HG03439 (cell line): Measurements from ENCODE around the gene SSC5D.

Experiments used
- ATAC-seq: cut with Tn5 transposase; IDR thresholded peaks from one replicate; pipeline ENCODE4 v1.9.1; 2021; ENCODE audit warnings: mild to moderate bottlenecking, moderate library complexity; ENCODE audit not compliant: unreplicated experiment

Gene SSC5D

GRCh38 chr19:55472463-55472862, 15.8 kb upstream of the SSC5D start:
- no peak for ATAC-seq

GRCh38 chr19:55473225-55474012, 14.8 kb upstream of the SSC5D start:
- ATAC-seq, result no peak

DNA sequence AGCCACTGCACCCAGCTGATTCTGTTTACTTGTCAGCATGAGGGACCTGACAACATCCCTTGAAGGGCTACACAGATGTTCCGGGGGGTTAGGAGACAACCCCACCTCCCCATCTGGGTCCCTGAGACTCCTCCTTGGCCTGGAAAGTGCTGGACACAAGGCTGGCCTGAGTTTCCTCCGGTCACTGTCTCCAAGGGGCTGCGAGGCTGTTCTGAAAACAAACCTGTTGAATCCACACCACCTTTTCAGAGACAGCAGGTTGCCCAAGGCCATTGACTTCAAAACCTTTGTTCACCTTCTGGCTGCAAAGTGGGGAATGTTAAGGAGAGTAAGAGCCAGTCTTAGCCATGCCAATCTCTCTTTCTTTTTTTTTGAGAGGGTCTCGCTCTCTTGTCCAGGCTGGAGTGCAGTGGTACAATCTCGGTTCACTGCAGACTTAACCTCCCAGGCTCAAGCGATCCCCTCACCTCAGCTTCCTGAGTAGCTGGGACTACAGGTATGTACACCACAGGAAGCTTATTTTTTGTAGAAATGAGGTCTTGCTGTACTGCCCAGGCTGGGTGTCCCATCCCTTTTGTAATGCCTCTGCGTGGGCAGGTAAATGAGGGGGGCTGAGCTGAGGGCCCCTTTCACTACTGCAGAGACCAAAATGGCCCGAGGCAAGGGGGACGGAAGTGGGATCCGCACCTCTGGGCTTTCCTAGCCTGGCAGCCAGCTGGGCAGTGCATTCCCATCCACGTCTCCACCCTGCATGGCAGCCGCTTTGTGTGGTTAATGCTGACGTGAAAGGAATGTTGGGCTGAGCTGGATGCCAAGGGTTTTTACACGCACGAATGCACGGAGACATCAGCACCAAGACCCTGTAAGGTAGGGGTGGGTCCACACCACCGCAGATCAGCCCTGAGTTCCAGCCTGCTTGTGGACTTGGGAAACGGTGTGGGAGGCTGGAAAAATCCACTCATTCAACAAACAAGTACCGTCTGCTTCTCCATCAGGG, 13.7 kb upstream of the SSC5D start:
- ATAC-seq, result no peak

- peak; percentile 90 for ATAC-seq
These were observed 12.0 kb upstream of the SSC5D start, which contains the start of gene ZNF628 for GRCh38 chr19:55476100-55476775. Gene ZNF628 (plus strand): TSS chr19:55476617. CDS start chr19:55479911, 3,294 bp downstream.

GRCh38 chr19:55477905-55478304, 10.3 kb upstream of the SSC5D start:
- ATAC-seq, result no peak

DNA sequence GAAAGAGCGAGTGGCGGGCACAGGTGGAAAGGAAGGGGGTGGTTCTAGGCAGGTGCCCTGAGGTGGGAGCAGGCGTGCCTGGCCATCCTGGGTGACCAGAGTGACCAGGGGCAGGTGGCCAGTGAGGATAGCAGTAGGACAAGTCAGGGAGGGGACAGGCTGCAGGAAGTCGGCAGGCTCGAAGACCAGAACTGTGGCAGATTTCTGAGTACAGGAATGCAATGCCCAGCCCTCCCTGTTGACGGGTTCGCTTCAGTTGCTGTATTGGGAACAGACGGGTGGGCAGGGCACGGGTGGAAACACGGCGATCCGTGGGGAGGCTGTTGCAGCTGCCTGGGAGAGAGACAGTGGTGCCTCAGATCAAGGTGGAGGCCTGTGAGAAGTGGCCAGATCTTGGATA, 9.9 kb upstream of the SSC5D start:
- no peak for ATAC-seq

- no peak for ATAC-seq
These were observed 9.2 kb upstream of the SSC5D start for GRCh38 chr19:55479045-55479444.

DNA sequence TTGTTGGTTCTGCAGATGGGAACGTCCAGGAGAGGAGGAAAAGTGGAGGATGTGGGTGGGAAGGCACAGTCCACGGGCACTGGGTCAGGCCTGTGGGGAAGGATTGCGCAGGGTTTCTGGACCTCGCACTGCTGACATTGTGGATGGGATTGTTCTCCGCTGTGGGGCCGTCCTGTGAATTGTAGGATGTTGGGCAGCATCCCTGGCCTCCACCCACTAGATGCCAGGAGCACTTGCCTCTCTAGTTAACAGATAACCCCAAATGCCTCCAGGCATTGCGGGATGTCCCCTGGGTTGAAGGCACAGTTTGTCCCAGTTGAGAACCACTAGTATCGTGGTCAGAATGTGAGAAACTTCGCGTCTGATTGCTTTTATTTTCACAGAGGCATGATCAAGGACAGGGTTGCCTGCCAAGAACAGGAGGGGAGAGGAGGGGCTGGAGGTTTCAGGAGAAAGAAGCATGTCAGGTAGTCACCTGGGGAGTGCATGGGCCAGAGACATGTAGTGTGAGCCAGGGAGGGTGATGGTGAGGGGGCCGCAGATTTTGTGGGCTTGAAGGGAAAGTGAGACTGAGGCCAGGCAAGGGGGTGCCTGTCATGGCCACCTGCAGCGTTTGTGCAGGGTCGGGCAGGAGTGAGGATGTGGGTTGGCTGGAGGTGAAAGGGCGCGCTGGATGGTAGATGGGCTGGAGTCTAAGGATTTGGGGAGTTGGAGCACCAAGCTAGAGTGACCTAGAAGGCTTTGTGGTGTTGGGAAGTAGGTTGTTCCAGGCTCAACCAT, 8.6 kb upstream of the SSC5D start:
- no peak for ATAC-seq

DNA sequence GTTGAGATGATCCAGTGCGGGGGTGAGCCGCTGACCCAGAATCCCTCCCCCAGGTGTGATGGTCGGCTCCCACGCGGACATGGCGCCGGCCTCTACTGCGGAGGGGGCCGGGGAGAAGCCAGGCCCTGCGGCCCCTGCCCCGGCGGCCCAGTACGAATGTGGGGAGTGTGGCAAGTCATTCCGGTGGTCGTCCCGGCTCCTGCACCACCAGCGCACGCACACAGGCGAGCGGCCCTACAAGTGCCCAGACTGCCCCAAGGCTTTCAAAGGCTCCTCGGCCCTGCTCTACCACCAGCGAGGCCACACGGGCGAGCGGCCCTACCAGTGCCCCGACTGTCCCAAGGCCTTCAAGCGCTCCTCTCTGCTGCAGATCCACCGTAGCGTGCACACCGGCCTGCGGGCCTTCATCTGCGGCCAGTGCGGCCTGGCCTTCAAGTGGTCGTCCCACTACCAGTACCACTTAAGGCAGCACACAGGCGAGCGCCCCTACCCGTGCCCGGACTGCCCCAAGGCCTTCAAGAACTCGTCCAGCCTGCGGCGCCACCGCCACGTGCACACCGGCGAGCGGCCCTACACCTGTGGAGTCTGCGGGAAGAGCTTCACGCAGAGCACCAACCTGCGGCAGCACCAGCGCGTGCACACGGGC, 7.0 kb upstream of the SSC5D start:
- ATAC-seq, result no peak

DNA sequence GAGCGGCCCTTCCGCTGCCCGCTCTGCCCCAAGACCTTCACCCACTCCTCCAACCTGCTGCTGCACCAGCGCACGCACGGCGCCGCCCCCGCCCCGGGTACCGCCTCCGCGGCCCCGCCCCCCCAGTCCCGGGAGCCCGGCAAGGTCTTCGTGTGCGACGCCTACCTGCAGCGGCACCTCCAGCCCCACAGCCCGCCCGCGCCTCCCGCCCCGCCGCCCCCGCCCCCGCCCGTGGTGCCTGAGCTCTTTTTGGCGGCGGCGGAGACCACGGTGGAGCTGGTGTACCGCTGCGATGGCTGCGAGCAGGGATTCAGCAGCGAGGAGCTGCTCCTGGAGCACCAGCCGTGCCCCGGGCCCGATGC, 6.5 kb upstream of the SSC5D start:
- ATAC-seq, result no peak

GRCh38 chr19:55482156-55482961, 5.9 kb upstream of the SSC5D start:
- no peak for ATAC-seq

DNA sequence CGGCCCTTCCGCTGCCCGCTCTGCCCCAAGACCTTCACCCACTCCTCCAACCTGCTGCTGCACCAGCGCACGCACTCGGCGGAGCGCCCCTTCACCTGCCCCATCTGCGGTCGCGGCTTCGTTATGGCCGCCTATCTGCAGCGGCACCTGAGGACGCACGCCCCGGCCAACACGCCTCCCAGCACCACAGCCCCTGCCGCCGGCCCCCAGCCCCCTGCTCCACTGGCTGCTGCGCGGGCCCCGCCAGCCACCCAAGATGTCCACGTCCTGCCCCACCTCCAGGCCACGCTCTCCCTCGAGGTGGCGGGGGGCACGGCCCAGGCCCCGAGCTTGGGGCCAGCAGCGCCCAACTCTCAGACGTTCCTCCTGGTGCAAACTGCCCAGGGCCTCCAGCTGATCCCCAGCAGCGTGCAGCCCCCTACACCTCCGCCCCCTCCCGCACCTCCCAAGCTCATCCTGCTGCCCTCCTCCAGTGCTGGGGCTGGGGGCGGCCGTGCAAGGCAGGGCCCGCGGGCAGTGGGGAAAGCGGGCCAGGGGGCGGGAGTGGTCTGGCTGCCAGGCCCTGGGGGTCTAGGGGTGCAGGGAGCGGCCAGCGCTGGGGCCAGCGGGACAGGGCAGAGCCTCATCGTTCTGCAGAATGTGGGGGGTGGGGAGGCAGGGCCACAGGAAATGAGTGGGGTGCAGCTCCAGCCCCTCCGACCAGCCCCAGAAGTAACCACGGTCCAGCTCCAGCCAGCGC, 5.1 kb upstream of the SSC5D start:
- no peak for ATAC-seq

- ATAC-seq, result no peak
These were observed 4.3 kb upstream of the SSC5D start for GRCh38 chr19:55483706-55484592.

- ATAC-seq, result no peak
These were observed 3.4 kb upstream of the SSC5D start, which contains the start of gene NAT14 for GRCh38 chr19:55484593-55485438. Gene NAT14 (plus strand): TSS chr19:55485188. CDS start chr19:55485709, 521 bp downstream.

DNA sequence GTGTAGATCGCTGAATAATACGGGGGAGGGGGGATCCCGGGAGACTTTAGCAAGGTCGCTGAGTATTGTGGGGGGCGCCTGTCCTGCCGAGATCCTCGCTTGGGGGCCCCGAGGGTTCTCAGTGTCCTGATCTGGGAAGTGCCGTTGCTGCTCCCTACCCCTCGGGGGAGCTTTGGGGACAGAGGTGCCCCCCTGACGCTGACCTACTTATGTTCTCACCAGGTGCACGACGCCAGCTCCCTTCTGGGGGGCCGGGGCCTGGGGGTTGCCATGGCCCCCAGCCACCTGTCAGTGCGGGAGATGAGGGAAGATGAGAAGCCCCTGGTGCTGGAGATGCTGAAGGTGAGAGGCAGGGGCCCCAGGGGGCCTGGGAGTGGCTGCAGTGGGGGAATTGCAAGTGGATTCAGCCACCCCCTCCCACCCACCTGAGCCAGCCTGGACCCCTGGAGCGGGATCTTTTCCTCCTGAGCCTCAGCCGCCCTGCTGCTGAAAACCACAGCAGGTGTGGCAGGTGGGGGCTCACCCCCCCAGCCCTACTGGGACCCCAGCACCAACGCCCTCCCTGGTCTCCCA, 2.7 kb upstream of the SSC5D start:
- ATAC-seq, result no peak
